HG03064 (cell line): ENCODE results near the gene SMAD7.
"Not testable (repeated sequence)": the region's sequence is repeated elsewhere in the genome, so short reads cannot be mapped to it uniquely, and the experiment has no call there.

Source experiments
- ATAC-seq: cut with Tn5 transposase; IDR thresholded peaks from one replicate; pipeline ENCODE4 v1.9.1; 2021; ENCODE audit warnings: low read depth; ENCODE audit not compliant: unreplicated experiment

Gene SMAD7

GRCh38 chr18:48885924-48886400 is 64.8 kb downstream of the SMAD7 start:
- ATAC-seq: no peak

GRCh38 chr18:48885266-48885923 is 65.4 kb downstream of the SMAD7 start:
- ATAC-seq: no peak

- ATAC-seq: no peak
These were observed 66.0 kb downstream of the SMAD7 start for GRCh38 chr18:48884771-48885170.

- no peak for ATAC-seq
These were observed 66.5 kb downstream of the SMAD7 start for GRCh38 chr18:48884306-48884705.

- ATAC-seq: no peak
These were observed 68.4 kb downstream of the SMAD7 start for GRCh38 chr18:48882379-48882778.

- no peak for ATAC-seq
These were observed 69.8 kb downstream of the SMAD7 start for GRCh38 chr18:48880931-48881330.

- ATAC-seq: no peak
These were observed 71.7 kb downstream of the SMAD7 start for GRCh38 chr18:48879008-48879431.

- ATAC-seq: no peak
These were observed 72.3 kb downstream of the SMAD7 start for GRCh38 chr18:48878471-48878870.

- no peak for ATAC-seq
These were observed 72.8 kb downstream of the SMAD7 start for GRCh38 chr18:48877941-48878340.

- ATAC-seq: no peak
These were observed 74.2 kb downstream of the SMAD7 start for GRCh38 chr18:48876590-48876989.

GRCh38 chr18:48875942-48876511 is 74.7 kb downstream of the SMAD7 start:
- ATAC-seq: no peak

- no peak for ATAC-seq
These were observed 75.3 kb downstream of the SMAD7 start for GRCh38 chr18:48875314-48875941.

GRCh38 chr18:48874701-48875162 is 76.0 kb downstream of the SMAD7 start:
- ATAC-seq: no peak

GRCh38 chr18:48874233-48874632 is 76.5 kb downstream of the SMAD7 start:
- ATAC-seq: no peak

- ATAC-seq: no peak
These were observed 78.3 kb downstream of the SMAD7 start for GRCh38 chr18:48872234-48873145.

- ATAC-seq: no peak
These were observed 79.2 kb downstream of the SMAD7 start for GRCh38 chr18:48871391-48872166.

- not testable (repeated sequence) for ATAC-seq
These were observed 79.8 kb downstream of the SMAD7 start for GRCh38 chr18:48870926-48871325.
